HL-60 (cell line): ENCODE results near the gene MROH9. TPM values are rescaled to one million over a fixed set of nuclear protein-coding genes. Genes with fewer than 3 reads are reported as not detected.

Experiments
- DNase-seq, 2 experiments: peaks; one replicate each; pipeline ENCODE4 v3.0.0-alpha.2; 2010 to 2020; ENCODE audit warnings: low read depth in 1 of 2, low spot score in 1 of 2
- H3K27ac ChIP-seq: fragments of 250-450 bp; sonication (Bioruptor Pico); replicated peaks from 2 replicates; pipeline ENCODE4 v1.5.1; 2020; ENCODE audit warnings: mild to moderate bottlenecking, moderate library complexity
- H3K27me3 ChIP-seq: fragments of 250-450 bp; sonication (Bioruptor Pico); 2 replicates; pipeline ENCODE4 v1.5.1; 2021; ENCODE audit warnings: mild to moderate bottlenecking, moderate library complexity; ENCODE audit not compliant: insufficient read depth, poor library complexity, severe bottlenecking
- H3K4me3 ChIP-seq: replicated peaks from 2 replicates; pipeline ENCODE4 v1.5.1; 2011; ENCODE audit warnings: mild to moderate bottlenecking, control low read depth, low read length; ENCODE audit not compliant: insufficient read depth
- CTCF ChIP-seq: IDR thresholded peaks from one replicate; pipeline ENCODE4 v1.5.1; 2011; ENCODE audit warnings: low read length, control low read depth, inconsistent platforms; ENCODE audit not compliant: insufficient read depth
- GABPA ChIP-seq: IDR thresholded peaks from 2 replicates; pipeline ENCODE4 v1.6.1; 2012; ENCODE audit warnings: low read depth
- POLR2AphosphoS5 ChIP-seq: IDR thresholded peaks from 2 replicates; pipeline ENCODE4 v1.6.1; 2012; ENCODE audit warnings: low read depth
- SPI1 ChIP-seq: IDR thresholded peaks from 2 replicates; pipeline ENCODE4 v1.6.1; 2012; ENCODE audit warnings: low read depth, mild to moderate bottlenecking, borderline replicate concordance
- microRNA-seq: library from miRNA; unstranded; fragments of <30 nt; microRNA quantifications from one replicate; pipeline ENCODE4, GENCODE V29; 2018
- TF ChIP-seq, protein P1 (sequence below): IDR thresholded peaks from 2 replicates; pipeline ENCODE4 v1.6.1; 2012; ENCODE audit warnings: low read depth; ENCODE audit not compliant: insufficient replicate concordance

Gene MROH9

DNA sequence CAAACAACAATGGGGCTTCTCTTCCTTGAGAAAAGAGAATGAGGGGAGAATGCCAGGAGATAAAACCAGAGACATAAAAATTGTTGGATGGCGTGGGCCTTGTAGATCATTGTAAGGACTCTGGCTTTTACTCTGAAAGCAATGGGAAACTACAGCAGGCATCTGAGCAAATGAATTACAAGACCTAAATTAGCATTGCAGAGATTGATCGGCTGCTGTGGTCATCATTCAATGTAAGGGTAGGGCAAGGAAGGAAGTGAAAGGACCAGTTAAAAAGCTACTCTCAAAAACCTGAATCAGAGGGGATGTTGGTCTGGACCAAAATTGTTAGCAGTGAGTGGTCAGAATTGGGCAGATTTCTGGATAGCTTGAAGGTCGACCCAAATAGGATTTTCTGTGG, 176.8 kb downstream of the MROH9 start:
- Histone ChIP-seq H3K27ac (no peak overlapping the region), H3K27me3 (no peaks in the 10 kb centered on the region), H3K4me3 (no peak overlapping the region)
- DNase-seq, result no peak
- TF ChIP-seq CTCF (no peak), GABPA (no peak), SPI1 (no peak), POLR2AphosphoS5 (no peak)
- TF ChIP-seq, protein P1, sequence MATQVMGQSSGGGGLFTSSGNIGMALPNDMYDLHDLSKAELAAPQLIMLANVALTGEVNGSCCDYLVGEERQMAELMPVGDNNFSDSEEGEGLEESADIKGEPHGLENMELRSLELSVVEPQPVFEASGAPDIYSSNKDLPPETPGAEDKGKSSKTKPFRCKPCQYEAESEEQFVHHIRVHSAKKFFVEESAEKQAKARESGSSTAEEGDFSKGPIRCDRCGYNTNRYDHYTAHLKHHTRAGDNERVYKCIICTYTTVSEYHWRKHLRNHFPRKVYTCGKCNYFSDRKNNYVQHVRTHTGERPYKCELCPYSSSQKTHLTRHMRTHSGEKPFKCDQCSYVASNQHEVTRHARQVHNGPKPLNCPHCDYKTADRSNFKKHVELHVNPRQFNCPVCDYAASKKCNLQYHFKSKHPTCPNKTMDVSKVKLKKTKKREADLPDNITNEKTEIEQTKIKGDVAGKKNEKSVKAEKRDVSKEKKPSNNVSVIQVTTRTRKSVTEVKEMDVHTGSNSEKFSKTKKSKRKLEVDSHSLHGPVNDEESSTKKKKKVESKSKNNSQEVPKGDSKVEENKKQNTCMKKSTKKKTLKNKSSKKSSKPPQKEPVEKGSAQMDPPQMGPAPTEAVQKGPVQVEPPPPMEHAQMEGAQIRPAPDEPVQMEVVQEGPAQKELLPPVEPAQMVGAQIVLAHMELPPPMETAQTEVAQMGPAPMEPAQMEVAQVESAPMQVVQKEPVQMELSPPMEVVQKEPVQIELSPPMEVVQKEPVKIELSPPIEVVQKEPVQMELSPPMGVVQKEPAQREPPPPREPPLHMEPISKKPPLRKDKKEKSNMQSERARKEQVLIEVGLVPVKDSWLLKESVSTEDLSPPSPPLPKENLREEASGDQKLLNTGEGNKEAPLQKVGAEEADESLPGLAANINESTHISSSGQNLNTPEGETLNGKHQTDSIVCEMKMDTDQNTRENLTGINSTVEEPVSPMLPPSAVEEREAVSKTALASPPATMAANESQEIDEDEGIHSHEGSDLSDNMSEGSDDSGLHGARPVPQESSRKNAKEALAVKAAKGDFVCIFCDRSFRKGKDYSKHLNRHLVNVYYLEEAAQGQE, result no peak

GRCh38 chr1:171113382-171113781, 178.0 kb downstream of the MROH9 start:
- no peak for DNase-seq
- Histone ChIP-seq H3K4me3 (no peak overlapping the region), H3K27ac (no peak overlapping the region), H3K27me3 (no peaks in the 10 kb centered on the region)
- no peak for TF ChIP-seq CTCF
- no peak for TF ChIP-seq POLR2AphosphoS5
- no peak for TF ChIP-seq SPI1
- TF ChIP-seq, protein P1, result no peak
- no peak for TF ChIP-seq GABPA

Small RNAs within 50 kb of the gene (microRNA-seq; reads per million reads assigned to microRNA genes)
- gene MIR1295A (not detected), gene MIR1295B (not detected)
